ENCODE data around the gene BRWD1. TPM values are rescaled to one million over a fixed set of nuclear protein-coding genes. Genes with fewer than 3 reads are reported as not detected.

The BRWD1 gene
- total RNA-seq, 4 donors from 2014 or later: 55.6 to 183 (median 65.4) TPM

DNA sequence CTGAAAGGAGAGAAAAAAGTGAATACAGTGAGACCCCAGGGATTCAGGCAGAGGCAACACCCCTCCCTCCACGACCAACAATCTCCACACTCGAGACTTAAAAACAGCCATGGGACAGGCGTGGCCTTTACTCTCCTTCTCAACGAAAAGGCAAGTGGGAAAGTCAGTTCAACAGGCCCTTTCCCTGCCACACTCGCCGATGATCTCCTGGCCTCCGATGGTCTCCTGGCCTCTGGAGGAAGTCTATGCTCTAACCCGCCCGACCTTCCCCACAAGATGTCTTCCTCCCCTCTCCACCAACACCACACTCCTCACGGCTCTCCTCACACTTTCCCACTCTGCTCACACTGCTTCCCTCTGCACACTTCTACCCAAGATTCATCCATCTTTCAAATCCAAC, 137.8 kb downstream of the BRWD1 start:
- no peak for DNase-seq
- Histone ChIP-seq H3K36me3 (no peaks in the 10 kb centered on the region), H3K4me3 (no peak overlapping the region), H3K9me3 (no peaks in the 10 kb centered on the region), H3K27me3 (no peaks in the 10 kb centered on the region), H3K4me1 (no peaks in the 10 kb centered on the region), H3K27ac (no peak overlapping the region)
- intact Hi-C loops (cut with DNase I; ENCODE audit: low total_unique reads): no loop called here
- TF ChIP-seq, protein P1, sequence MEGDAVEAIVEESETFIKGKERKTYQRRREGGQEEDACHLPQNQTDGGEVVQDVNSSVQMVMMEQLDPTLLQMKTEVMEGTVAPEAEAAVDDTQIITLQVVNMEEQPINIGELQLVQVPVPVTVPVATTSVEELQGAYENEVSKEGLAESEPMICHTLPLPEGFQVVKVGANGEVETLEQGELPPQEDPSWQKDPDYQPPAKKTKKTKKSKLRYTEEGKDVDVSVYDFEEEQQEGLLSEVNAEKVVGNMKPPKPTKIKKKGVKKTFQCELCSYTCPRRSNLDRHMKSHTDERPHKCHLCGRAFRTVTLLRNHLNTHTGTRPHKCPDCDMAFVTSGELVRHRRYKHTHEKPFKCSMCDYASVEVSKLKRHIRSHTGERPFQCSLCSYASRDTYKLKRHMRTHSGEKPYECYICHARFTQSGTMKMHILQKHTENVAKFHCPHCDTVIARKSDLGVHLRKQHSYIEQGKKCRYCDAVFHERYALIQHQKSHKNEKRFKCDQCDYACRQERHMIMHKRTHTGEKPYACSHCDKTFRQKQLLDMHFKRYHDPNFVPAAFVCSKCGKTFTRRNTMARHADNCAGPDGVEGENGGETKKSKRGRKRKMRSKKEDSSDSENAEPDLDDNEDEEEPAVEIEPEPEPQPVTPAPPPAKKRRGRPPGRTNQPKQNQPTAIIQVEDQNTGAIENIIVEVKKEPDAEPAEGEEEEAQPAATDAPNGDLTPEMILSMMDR (IDR thresholded peaks at IDR 0.05): no peak
- no peak for TF ChIP-seq POLR2A (IDR thresholded peaks at IDR 0.05)

DNA sequence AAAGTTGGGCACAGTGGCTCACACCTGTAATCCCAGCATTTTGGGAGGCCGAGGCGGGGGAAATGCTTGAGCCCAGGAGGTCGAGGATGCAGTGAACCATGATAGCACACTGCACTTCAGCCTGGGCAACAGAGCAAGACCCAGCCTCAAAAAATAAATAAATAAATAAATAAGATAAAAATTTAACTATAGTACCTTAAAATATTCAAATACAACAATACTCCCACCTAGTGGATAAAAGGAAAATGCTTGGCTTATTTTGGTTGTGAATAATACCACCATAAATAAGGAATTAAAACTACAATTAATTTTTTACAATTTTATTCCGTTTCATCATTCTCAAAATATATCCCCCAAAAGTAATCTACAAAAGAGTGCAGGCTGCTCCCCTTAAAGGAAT, 138.3 kb downstream of the BRWD1 start:
- intact Hi-C loops (cut with DNase I; ENCODE audit: low total_unique reads): no loop called here
- H3K4me1 ChIP-seq: no peaks in the 10 kb centered on the region
- H3K9me3 ChIP-seq: no peaks in the 10 kb centered on the region
- no peak overlapping the region for H3K4me3 ChIP-seq
- no peak for TF ChIP-seq POLR2A (IDR thresholded peaks at IDR 0.05)
- TF ChIP-seq, protein P1 (IDR thresholded peaks at IDR 0.05): peak; percentile 19 to 58 (median 32)
- DNase-seq: no peak
- no peaks in the 10 kb centered on the region for H3K36me3 ChIP-seq
- no peaks in the 10 kb centered on the region for H3K27me3 ChIP-seq
- no peak overlapping the region for H3K27ac ChIP-seq

DNA sequence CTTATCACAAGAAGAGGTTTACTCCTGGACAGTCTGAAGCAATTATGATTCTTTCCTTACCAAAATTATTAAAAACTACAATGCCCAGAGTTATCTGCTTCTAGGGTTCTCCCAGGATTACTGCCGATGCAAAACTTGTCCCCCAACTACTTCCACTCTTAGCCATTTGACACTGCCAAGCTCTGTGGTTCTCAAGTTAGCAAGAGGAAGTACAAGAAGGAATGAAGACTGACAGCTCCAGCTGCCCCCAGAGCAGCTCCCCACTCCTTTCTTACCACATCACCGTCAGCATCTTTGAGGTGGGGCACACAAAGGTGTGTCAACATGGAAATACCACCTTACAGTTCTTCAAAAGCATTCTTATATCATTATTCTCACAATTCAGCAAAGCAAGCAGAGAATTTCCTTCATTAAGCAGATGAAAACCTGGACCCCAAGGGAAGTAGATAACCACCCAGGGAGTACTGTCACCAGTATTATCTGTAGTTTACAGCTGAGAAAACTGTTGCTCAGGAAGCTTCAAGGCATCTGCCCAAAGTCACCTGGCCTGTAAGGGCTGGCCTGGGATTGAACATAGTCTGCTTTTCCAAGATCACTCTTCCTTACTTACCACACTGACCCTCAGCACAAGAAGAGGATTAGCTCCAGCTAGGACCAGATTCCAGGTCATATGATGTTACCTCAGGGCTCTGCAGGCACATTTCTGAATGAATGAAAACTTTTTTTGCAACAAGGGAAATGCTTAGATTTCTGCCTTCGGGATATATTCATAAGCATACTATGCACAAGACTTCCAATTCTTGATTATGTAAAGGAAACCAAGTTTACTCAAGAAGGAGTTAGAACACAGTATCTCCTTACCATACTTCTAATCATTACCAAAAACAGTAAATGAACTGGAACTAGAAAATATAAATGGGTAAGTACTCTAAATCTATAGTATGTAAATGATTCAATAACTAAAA, 139.4 kb downstream of the BRWD1 start:
- Histone ChIP-seq H3K4me1 (no peaks in the 10 kb centered on the region), H3K4me3 (no peak overlapping the region), H3K27ac (no peak overlapping the region), H3K27me3 (no peaks in the 10 kb centered on the region), H3K9me3 (no peaks in the 10 kb centered on the region), H3K36me3 (no peaks in the 10 kb centered on the region)
- no peak for DNase-seq
- TF ChIP-seq, protein P1 (IDR thresholded peaks at IDR 0.05): no peak
- no peak for TF ChIP-seq POLR2A (IDR thresholded peaks at IDR 0.05)
- intact Hi-C loops (cut with DNase I; ENCODE audit: low total_unique reads): no loop called here

DNA sequence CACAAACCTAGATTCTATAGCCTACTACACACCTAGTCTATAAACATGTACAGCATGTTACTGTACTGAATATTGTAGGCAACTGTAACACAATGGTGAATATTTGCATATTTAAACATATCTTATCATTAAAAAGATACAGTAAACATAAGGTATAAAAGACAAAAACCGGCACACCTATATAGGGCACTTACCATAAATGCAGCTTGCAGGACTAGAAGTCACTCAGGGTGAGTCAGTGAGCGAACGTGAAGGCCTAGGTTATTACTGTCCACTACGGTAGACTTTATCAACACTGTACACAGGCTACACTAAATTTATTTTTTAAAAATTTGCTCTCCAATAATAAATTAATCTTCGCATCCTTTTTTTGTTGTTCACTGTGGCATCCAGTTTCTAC, 143.5 kb downstream of the BRWD1 start:
- no peaks in the 10 kb centered on the region for H3K9me3 ChIP-seq
- H3K4me1 ChIP-seq: no peaks in the 10 kb centered on the region
- intact Hi-C loops (cut with DNase I; ENCODE audit: low total_unique reads): no loop called here
- DNase-seq: no peak
- no peak overlapping the region for H3K4me3 ChIP-seq
- TF ChIP-seq, protein P1 (IDR thresholded peaks at IDR 0.05): no peak
- TF ChIP-seq POLR2A (IDR thresholded peaks at IDR 0.05): no peak
- no peaks in the 10 kb centered on the region for H3K27me3 ChIP-seq
- H3K36me3 ChIP-seq: no peaks in the 10 kb centered on the region
- no peak overlapping the region for H3K27ac ChIP-seq

DNA sequence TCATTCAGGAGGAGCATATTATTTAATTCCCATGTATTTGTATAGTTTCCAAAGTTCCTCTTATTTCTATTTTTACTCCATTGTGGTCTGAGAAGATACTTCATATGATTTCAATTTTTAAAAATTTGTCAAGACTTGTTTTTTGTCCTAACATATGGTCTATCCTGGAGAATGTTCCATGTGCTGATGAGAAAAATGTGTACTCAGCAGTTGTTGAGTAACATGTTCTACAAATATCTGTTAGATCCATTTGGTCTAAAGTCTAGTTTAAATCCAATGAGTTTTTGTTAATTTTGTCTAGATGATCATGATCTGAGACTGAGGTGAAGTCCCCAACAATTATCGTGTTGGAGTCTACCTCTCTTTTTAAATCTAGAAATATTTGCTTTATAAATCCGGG, 144.6 kb downstream of the BRWD1 start:
- Histone ChIP-seq H3K9me3 (peaks cover 0 to 4% of the 10 kb centered on the region in 2 donors), H3K4me3 (no peak overlapping the region), H3K27ac (no peak overlapping the region), H3K4me1 (no peaks in the 10 kb centered on the region), H3K27me3 (no peaks in the 10 kb centered on the region), H3K36me3 (no peaks in the 10 kb centered on the region)
- DNase-seq: no peak
- no peak for TF ChIP-seq POLR2A (IDR thresholded peaks at IDR 0.05)
- TF ChIP-seq, protein P1 (IDR thresholded peaks at IDR 0.05): no peak
- intact Hi-C loops (cut with DNase I; ENCODE audit: low total_unique reads): no loop called here

All from uterus (tissue), 4 donors.